ENCODE measurements around the gene BTBD6. TPM values are rescaled to one million over a fixed set of nuclear protein-coding genes. Genes with fewer than 3 reads are reported as not detected.

The BTBD6 gene
- total and polyA plus RNA-seq, 10 donors: 19.1 to 31.4 (median 25.5) TPM

DNA sequence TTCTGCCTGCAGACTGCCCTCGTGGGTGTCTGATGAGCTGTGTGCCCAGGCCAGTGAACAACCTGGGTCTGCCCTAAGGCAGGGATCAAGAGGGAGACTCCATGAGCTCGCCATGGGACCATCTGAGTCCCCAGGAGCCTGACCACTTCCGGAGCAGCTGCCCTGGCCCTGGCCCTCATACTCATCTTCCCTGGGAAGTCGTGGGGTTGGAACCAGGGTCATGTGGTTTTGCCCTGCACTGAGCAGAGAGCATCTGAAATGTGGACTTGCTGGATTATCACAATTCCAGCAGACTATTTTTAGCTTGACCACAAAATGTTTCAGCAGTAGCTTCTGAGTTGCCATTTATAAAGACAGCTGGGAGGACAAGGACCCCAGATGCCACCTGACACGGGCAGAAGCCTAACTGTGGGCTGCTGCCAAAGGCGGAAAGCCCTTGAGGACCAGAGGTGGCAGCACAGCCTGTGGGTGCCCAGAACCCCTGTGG, 6.7 kb downstream of the BTBD6 start:
- no peaks in the 10 kb centered on the region for H3K27me3 ChIP-seq (replicated peaks in 1 of 7)
- H3K27ac ChIP-seq: no peak overlapping the region
- TF ChIP-seq POLR2A (IDR thresholded peaks at IDR 0.05) (no peak), POLR2AphosphoS5 (IDR thresholded peaks at IDR 0.05) (no peak)
- TF ChIP-seq, protein P1, sequence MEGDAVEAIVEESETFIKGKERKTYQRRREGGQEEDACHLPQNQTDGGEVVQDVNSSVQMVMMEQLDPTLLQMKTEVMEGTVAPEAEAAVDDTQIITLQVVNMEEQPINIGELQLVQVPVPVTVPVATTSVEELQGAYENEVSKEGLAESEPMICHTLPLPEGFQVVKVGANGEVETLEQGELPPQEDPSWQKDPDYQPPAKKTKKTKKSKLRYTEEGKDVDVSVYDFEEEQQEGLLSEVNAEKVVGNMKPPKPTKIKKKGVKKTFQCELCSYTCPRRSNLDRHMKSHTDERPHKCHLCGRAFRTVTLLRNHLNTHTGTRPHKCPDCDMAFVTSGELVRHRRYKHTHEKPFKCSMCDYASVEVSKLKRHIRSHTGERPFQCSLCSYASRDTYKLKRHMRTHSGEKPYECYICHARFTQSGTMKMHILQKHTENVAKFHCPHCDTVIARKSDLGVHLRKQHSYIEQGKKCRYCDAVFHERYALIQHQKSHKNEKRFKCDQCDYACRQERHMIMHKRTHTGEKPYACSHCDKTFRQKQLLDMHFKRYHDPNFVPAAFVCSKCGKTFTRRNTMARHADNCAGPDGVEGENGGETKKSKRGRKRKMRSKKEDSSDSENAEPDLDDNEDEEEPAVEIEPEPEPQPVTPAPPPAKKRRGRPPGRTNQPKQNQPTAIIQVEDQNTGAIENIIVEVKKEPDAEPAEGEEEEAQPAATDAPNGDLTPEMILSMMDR (IDR thresholded peaks at IDR 0.05 in 8 of 11, conservative IDR thresholded peaks at IDR 0.05 in 3 of 11): no peak
- H3K4me3 ChIP-seq: no peak overlapping the region
- H3K36me3 ChIP-seq: peaks cover 0 to 85% (median 16%) of the 10 kb centered on the region in 6 donors
- DNase-seq: no peak
- intact Hi-C loops (cut with DNase I; ENCODE audit: low total_unique reads): no loop called here
- WGBS, 5 donors: 48 to 60% (median 51%) methylated on average over 6 of the region's 6 CpGs
- H3K4me1 ChIP-seq: peaks cover 0 to 25% (median 1%) of the 10 kb centered on the region in 6 donors
- H3K9me3 ChIP-seq: no peaks in the 10 kb centered on the region

DNA sequence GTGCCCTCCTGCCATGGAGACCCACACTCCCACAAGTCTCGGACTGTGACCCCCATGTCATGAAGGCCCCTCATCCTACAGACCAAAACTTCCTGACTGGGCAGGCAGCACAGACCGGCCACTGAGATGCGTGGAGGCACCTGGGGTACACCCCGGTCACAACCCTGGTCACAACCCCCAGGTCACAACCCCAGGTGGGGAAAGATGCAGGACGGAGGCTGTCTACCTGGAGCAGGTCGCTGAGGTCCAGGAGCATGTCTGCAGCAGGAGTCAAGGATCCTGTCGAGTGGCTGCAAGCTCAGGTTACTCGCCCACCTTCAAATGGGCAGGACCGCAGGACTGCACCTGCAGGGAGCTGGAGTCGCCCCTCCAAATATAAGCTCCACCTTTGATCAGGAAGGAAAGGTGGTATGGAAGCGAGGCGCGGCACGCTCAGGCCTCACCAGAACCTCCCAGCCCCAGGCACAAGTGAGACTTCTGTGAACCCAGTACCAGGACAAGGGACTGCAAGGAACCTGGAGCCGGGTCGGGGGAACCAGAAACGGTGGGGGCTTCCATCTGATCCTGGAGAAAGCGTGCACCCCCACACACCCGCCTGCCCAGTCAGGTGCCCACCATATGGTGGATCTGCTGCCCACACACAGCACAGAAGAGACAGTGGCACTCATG, 8.1 kb downstream of the BTBD6 start:
- Histone ChIP-seq H3K27me3 (replicated peaks in 1 of 7) (no peaks in the 10 kb centered on the region), H3K27ac (no peak overlapping the region), H3K4me3 (no peak overlapping the region), H3K9me3 (no peaks in the 10 kb centered on the region), H3K36me3 (peaks cover 0 to 85% (median 12%) of the 10 kb centered on the region in 6 donors), H3K4me1 (peaks cover 0 to 12% (median 0%) of the 10 kb centered on the region in 6 donors)
- intact Hi-C loops (cut with DNase I; ENCODE audit: low total_unique reads): no loop called here
- TF ChIP-seq, protein P1 (IDR thresholded peaks at IDR 0.05 in 8 of 11, conservative IDR thresholded peaks at IDR 0.05 in 3 of 11): no peak
- no peak for TF ChIP-seq POLR2AphosphoS5 (IDR thresholded peaks at IDR 0.05)
- TF ChIP-seq POLR2A (IDR thresholded peaks at IDR 0.05): no peak
- 94 to 97% (median 95%) methylated on average over 14 to 19 of the region's 19 CpGs for WGBS, 5 donors
- no peak for DNase-seq

DNA sequence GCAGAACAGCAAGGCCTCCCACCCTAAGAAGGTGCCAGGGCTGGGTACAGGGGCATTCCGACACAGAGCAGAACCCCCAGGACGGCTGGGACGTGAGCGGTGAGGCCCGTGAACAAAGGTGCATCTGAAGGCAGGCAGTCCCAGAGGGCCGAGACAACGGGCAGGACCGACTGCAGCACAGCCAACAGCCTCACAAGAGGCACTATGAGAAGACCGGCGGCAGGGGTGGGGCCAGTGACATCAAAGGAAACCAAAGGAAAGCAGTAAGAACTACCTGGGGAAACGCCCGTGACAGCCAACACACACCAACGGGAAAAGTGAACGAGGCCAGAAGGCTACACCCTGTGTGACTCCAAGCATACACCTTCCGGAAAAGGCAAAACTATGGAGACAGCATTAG, 9.1 kb downstream of the BTBD6 start:
- no peaks in the 10 kb centered on the region for H3K9me3 ChIP-seq
- intact Hi-C loops (cut with DNase I; ENCODE audit: low total_unique reads): no loop called here
- 77 to 92% (median 87%) methylated on average over 15 of the region's 15 CpGs for WGBS, 5 donors
- H3K4me1 ChIP-seq: peaks cover 0 to 7% (median 0%) of the 10 kb centered on the region in 6 donors
- H3K27me3 ChIP-seq (replicated peaks in 1 of 7): no peaks in the 10 kb centered on the region
- no peak overlapping the region for H3K4me3 ChIP-seq
- no peak overlapping the region for H3K27ac ChIP-seq
- H3K36me3 ChIP-seq: peaks cover 0 to 85% (median 8%) of the 10 kb centered on the region in 6 donors
- TF ChIP-seq POLR2AphosphoS5 (IDR thresholded peaks at IDR 0.05) (no peak), POLR2A (IDR thresholded peaks at IDR 0.05) (no peak)
- TF ChIP-seq, protein P1 (IDR thresholded peaks at IDR 0.05 in 8 of 11, conservative IDR thresholded peaks at IDR 0.05 in 3 of 11): no peak
- no peak for DNase-seq

DNA sequence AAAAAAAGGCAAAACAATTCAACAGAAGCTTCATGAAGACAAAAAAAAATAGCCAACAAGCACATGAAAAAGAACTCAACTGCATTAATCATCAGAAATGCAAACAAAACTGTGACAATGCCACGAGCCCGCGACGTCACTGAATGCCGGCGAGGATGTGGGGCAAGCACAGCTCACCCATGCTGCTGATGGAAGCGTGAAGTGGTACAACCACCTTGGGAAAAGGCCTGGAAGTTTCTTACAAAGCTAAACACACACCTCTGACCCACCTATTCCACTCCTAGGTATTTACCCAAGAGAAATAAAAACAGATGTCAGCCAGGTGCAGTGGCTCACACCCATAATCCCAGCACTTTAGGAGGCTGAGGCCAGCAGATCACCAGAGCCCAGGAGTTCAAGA, 10.5 kb downstream of the BTBD6 start:
- no peak for DNase-seq
- 95 to 99% (median 95%) methylated on average over 7 of the region's 7 CpGs for WGBS, 5 donors
- intact Hi-C loops (cut with DNase I; ENCODE audit: low total_unique reads): no loop called here
- Histone ChIP-seq H3K27ac (no peak overlapping the region), H3K36me3 (peaks cover 0 to 80% (median 6%) of the 10 kb centered on the region in 6 donors), H3K4me1 (peaks cover 0 to 7% (median 0%) of the 10 kb centered on the region in 6 donors), H3K4me3 (no peak overlapping the region), H3K9me3 (no peaks in the 10 kb centered on the region), H3K27me3 (replicated peaks in 1 of 7) (no peaks in the 10 kb centered on the region)
- no peak for TF ChIP-seq POLR2AphosphoS5 (IDR thresholded peaks at IDR 0.05)
- no peak for TF ChIP-seq POLR2A (IDR thresholded peaks at IDR 0.05)
- TF ChIP-seq, protein P1 (IDR thresholded peaks at IDR 0.05 in 8 of 11, conservative IDR thresholded peaks at IDR 0.05 in 3 of 11): no peak
